GM12878 (cell line): ENCODE data around the gene UGT2B11.
"Not testable (repeated sequence)": the region's sequence is repeated elsewhere in the genome, so short reads cannot be mapped to it uniquely, and the experiment has no call there.

Experiments
- CTCF ChIP-seq, 3 experiments: IDR thresholded peaks in 2 of 3; conservative IDR thresholded peaks in 1 of 3; 2 replicates each; pipeline ENCODE4 v1.5.1; 2011; ENCODE audit warnings: low read depth in 3 of 3, low read length in 3 of 3, mild to moderate bottlenecking in 3 of 3, control low read depth in 2 of 3, moderate library complexity in 2 of 3, inconsistent platforms in 1 of 3, mixed read lengths in 1 of 3; ENCODE audit not compliant: control insufficient read depth in 2 of 3, insufficient read depth in 1 of 3; ENCODE audit errors: extremely low read depth in 1 of 3
- MTA3 ChIP-seq: IDR thresholded peaks from 2 replicates; pipeline ENCODE4 v1.6.1; 2012; ENCODE audit warnings: low read length, inconsistent platforms, borderline replicate concordance
- MYC ChIP-seq: IDR thresholded peaks from 2 replicates; pipeline ENCODE4 v1.6.1; 2011; ENCODE audit warnings: mild to moderate bottlenecking, low read length, moderate library complexity, inconsistent platforms; ENCODE audit not compliant: insufficient read depth, insufficient replicate concordance, insufficient read length, severe bottlenecking
- POLR2A ChIP-seq: IDR thresholded peaks from 2 replicates; pipeline ENCODE4 v1.6.1; 2011; ENCODE audit warnings: low read depth, mild to moderate bottlenecking, low read length
- TBL1XR1 ChIP-seq: IDR thresholded peaks from 2 replicates; pipeline ENCODE4 v1.6.1; 2012; ENCODE audit warnings: low read depth, low read length, improper control_type of control experiment
- ZBTB4 ChIP-seq: fragments of 450-650 bp; formaldehyde crosslinking; IDR thresholded peaks from 2 replicates; pipeline ENCODE4 v1.4.0; 2022; ENCODE audit warnings: mild to moderate bottlenecking, moderate library complexity

GRCh38 chr4:69223277-69223676 lies 8.7 kb upstream of the UGT2B11 start:
- not testable (repeated sequence) for TF ChIP-seq MYC; POLR2A; CTCF (IDR thresholded peaks at IDR 0.05 in 2 of 3, conservative IDR thresholded peaks at IDR 0.05 in 1 of 3; ENCODE audit: control insufficient read depth in 2 of 3, extremely low read depth in 1 of 3, insufficient read depth in 1 of 3, low read depth in 3 of 3, low read length in 3 of 3); TBL1XR1; ZBTB4 (CRISPR knock-in tag); MTA3
